IPS DF 6.9 (cell line): Measurements from ENCODE around the gene GLI3.

Source experiments
- DNase-seq: peaks from one replicate; pipeline ENCODE4 v3.0.0-alpha.2; 2013; ENCODE audit warnings: low read depth, low spot score
- H3K27ac ChIP-seq: one replicate; pipeline ENCODE4 v1.5.1; 2013; ENCODE audit warnings: low read length, control low read depth
- H3K27me3 ChIP-seq: 2 replicates; pipeline ENCODE4 v1.6.1; 2013; ENCODE audit warnings: mild to moderate bottlenecking, low read length; ENCODE audit not compliant: control insufficient read depth, insufficient read depth
- H3K36me3 ChIP-seq: 2 replicates; pipeline ENCODE4 v1.6.1; 2013; ENCODE audit warnings: low read length; ENCODE audit not compliant: control insufficient read depth, insufficient read depth
- H3K4me1 ChIP-seq: 2 replicates; pipeline ENCODE4 v1.6.1; 2013; ENCODE audit warnings: low read length; ENCODE audit not compliant: control insufficient read depth, insufficient read depth
- H3K4me3 ChIP-seq: 2 replicates; pipeline ENCODE4 v1.5.1; 2013; ENCODE audit warnings: mild to moderate bottlenecking, low read length
- H3K9me3 ChIP-seq: 2 replicates; pipeline ENCODE4 v1.6.1; 2013; ENCODE audit warnings: low read length, inconsistent platforms; ENCODE audit not compliant: control insufficient read depth, insufficient read depth
- WGBS: extraction: QIAGEN DNeasy Blood & Tissue Kit; methylation state at CpG from one replicate; pipeline ENCODE4 v1.1.7; 2013; ENCODE audit warnings: mixed read lengths, missing lambda C conversion rate; ENCODE audit not compliant: insufficient read length, insufficient coverage; 5-methylcytosine and 5-hydroxymethylcytosine counted together

The GLI3 gene

GRCh38 chr7:41969561-41970105 lies 267.4 kb downstream of the GLI3 start:
- Histone ChIP-seq H3K27me3 (no peaks in the 10 kb centered on the region), H3K4me1 (no peaks in the 10 kb centered on the region), H3K36me3 (peaks cover 16% of the 10 kb centered on the region), H3K27ac (no peak overlapping the region), H3K9me3 (no peaks in the 10 kb centered on the region), H3K4me3 (no peak overlapping the region)
- WGBS = no CpG with 5 or more reads among the region's 1 CpG
- DNase-seq = no peak

GRCh38 chr7:41967156-41967555 lies 269.9 kb downstream of the GLI3 start:
- Histone ChIP-seq H3K4me3 (no peak overlapping the region), H3K36me3 (peaks cover 16% of the 10 kb centered on the region), H3K9me3 (no peaks in the 10 kb centered on the region), H3K27ac (no peak overlapping the region), H3K27me3 (no peaks in the 10 kb centered on the region), H3K4me1 (no peaks in the 10 kb centered on the region)
- DNase-seq = no peak
- WGBS = no CpG with 5 or more reads among the region's 3 CpGs

GRCh38 chr7:41965951-41966505 lies 271.0 kb downstream of the GLI3 start:
- no peaks in the 10 kb centered on the region for H3K4me1 ChIP-seq
- H3K27ac ChIP-seq = no peak overlapping the region
- H3K27me3 ChIP-seq = no peaks in the 10 kb centered on the region
- whole genome bisulfite sequencing = no CpG with 5 or more reads among the region's 62 CpGs
- peaks cover 16% of the 10 kb centered on the region for H3K36me3 ChIP-seq
- no peak overlapping the region for H3K4me3 ChIP-seq
- H3K9me3 ChIP-seq = no peaks in the 10 kb centered on the region
- DNase-seq = no peak

- no CpG with 5 or more reads among the region's 47 CpGs for WGBS
- no peaks in the 10 kb centered on the region for H3K9me3 ChIP-seq
- no peaks in the 10 kb centered on the region for H3K27me3 ChIP-seq
- H3K4me3 ChIP-seq = no peak overlapping the region
- DNase-seq = no peak
- peaks cover 16% of the 10 kb centered on the region for H3K36me3 ChIP-seq
- H3K27ac ChIP-seq = no peak overlapping the region
- H3K4me1 ChIP-seq = no peaks in the 10 kb centered on the region
Measured at GRCh38 chr7:41964849-41965745, 271.9 kb downstream of the GLI3 start.

GRCh38 chr7:41964183-41964753 lies 272.7 kb downstream of the GLI3 start:
- WGBS = no CpG with 5 or more reads among the region's 16 CpGs
- no peaks in the 10 kb centered on the region for H3K27me3 ChIP-seq
- no peaks in the 10 kb centered on the region for H3K9me3 ChIP-seq
- H3K36me3 ChIP-seq = peaks cover 16% of the 10 kb centered on the region
- no peak overlapping the region for H3K27ac ChIP-seq
- no peak for DNase-seq
- no peaks in the 10 kb centered on the region for H3K4me1 ChIP-seq
- no peak overlapping the region for H3K4me3 ChIP-seq

- H3K9me3 ChIP-seq = no peaks in the 10 kb centered on the region
- no peaks in the 10 kb centered on the region for H3K36me3 ChIP-seq
- WGBS = no CpG with 5 or more reads among the region's 10 CpGs
- H3K4me3 ChIP-seq = no peak overlapping the region
- DNase-seq = no peak
- H3K4me1 ChIP-seq = 0 out of 2 replicates have a peak, but pooled peaks cover 2% of the 10 kb centered on the region
- H3K27ac ChIP-seq = no peak overlapping the region
- H3K27me3 ChIP-seq = no peaks in the 10 kb centered on the region
Measured at GRCh38 chr7:41956705-41957104, 280.3 kb downstream of the GLI3 start.

GRCh38 chr7:41955893-41956675 lies 280.9 kb downstream of the GLI3 start:
- Histone ChIP-seq H3K4me3 (no peak overlapping the region), H3K27me3 (no peaks in the 10 kb centered on the region), H3K27ac (no peak overlapping the region), H3K9me3 (no peaks in the 10 kb centered on the region), H3K4me1 (0 out of 2 replicates have a peak, but pooled peaks cover 2% of the 10 kb centered on the region), H3K36me3 (no peaks in the 10 kb centered on the region)
- no CpG with 5 or more reads among the region's 16 CpGs for WGBS
- no peak for DNase-seq

- H3K4me3 ChIP-seq = no peak overlapping the region
- 0 out of 2 replicates have a peak, but pooled peaks cover 2% of the 10 kb centered on the region for H3K4me1 ChIP-seq
- H3K27ac ChIP-seq = no peak overlapping the region
- WGBS = no CpG with 5 or more reads among the region's 3 CpGs
- no peaks in the 10 kb centered on the region for H3K27me3 ChIP-seq
- H3K9me3 ChIP-seq = no peaks in the 10 kb centered on the region
- DNase-seq = no peak
- H3K36me3 ChIP-seq = no peaks in the 10 kb centered on the region
Measured at GRCh38 chr7:41955451-41955850, 281.6 kb downstream of the GLI3 start.

- Histone ChIP-seq H3K27me3 (no peaks in the 10 kb centered on the region), H3K36me3 (no peaks in the 10 kb centered on the region), H3K4me1 (0 out of 2 replicates have a peak, but pooled peaks cover 2% of the 10 kb centered on the region), H3K27ac (no peak overlapping the region), H3K9me3 (no peaks in the 10 kb centered on the region), H3K4me3 (no peak overlapping the region)
- DNase-seq = no peak
- WGBS = no CpG with 5 or more reads among the region's 2 CpGs
Measured at GRCh38 chr7:41954976-41955375, 282.0 kb downstream of the GLI3 start.

GRCh38 chr7:41948503-41948902 lies 288.5 kb downstream of the GLI3 start:
- no peak overlapping the region for H3K27ac ChIP-seq
- no peaks in the 10 kb centered on the region for H3K9me3 ChIP-seq
- H3K4me1 ChIP-seq = no peaks in the 10 kb centered on the region
- no peaks in the 10 kb centered on the region for H3K27me3 ChIP-seq
- no peak for DNase-seq
- no peak overlapping the region for H3K4me3 ChIP-seq
- no peaks in the 10 kb centered on the region for H3K36me3 ChIP-seq
